COLO668 (cell line): ENCODE measurements around the gene DND1.
"Not testable (repeated sequence)": the region's sequence is repeated elsewhere in the genome, so short reads cannot be mapped to it uniquely, and the experiment has no call there.

Experiments
- DNase-seq: peaks from one replicate; lab custom pipeline; 2025; ENCODE audit not compliant: unreplicated experiment; lab: John Stamatoyannopoulos, UW

Gene DND1

DNA sequence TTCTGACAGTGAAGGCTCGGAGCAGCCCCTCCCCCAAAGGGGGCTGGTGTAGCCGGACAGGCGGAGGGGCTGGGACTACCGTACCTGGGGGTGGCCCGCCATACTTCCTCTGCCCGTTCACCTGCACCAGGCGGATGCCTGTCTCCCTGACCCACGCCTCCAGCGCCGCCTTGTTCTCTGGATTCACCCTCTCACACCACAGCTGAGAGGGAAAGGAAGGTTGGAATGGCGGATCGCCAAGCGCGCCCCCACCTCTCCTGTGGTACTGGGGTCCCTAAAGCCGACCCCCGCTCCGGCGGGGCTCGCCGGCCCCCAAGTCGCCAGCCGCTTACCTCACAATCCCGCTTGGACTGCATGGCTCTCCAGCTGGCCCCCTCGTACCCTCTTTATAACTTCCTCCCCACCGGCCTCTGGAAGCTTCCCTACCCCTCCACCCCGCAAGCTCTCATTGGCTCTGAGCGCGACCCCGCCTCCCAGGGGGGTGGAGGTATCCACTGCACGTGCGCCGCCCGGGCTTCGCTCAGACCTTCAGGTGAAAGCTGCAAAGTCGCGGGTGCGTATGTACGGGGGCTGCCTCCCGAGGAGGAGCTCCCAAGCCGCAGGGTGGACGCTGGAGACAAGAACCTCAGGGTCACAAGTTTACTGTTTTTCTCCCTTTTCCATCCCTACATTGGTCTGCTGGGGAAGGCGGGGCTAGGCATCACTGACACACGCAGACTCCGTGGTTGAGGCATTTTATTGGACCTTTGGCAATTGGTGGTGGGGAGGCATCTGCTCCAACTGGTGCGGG is at the start of gene DND1:
Gene DND1, minus strand, starts transcription at position 390 of the 790 bp plus-strand sequence. Its CDS starts 34 bp downstream, at position 356.
- no peak for DNase-seq

DNA sequence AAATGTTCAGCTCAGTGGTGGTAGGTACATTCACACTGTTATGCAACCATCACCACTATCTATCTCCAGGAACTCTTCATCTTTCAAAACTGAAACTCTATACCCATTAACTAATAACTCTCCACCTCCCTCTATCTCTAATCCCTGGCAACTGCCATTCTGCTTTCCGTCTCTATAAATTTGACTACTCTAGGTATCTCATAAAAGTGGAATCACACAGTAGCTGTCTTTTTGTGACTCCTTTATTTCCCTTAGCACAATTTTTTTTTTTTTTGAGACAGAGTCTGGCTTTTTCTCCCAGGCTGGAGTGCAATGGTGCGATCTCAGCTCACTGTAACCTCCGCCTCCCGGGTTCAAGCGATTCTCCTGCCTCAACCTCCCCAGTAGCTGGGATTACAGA is 48.0 kb upstream of the DND1 start:
- not testable (repeated sequence) for DNase-seq

DNA sequence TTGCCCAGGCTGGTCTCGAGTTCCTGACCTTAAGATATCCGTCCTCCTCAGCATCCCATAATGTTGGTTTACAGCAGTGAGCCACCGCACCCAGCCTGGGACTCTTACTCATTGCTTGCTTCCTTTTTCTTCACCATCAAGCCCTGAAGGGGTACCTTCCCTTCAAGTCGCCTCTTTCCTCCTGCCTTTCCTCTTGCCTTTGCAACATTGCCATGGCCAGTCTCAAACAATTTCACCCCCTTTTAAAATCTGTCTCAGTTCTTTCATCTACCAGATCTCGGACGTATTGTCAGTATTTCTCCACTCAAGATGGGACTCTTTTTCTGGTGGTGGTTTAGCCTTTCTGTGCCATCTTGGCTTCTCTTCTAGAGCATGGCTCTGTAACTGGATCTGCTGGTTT is 47.4 kb upstream of the DND1 start:
- DNase-seq, result not testable (repeated sequence)

DNA sequence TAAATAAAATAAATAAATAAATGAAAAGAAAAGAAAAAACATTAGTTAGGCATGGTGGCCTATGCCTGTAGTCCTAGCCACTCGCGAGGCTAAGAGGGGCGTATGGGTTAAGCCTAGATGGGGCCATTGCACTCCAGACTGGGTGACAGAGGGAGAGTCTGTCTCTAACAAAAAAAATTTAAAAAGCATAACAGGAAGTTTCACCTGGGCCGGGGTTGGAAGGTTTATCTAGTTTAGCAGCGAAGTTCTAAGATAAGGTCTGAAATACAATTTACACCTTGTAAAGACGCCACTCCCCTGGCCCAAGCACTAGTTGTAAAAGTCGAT is 44.9 kb upstream of the DND1 start:
- DNase-seq, result no peak

DNA sequence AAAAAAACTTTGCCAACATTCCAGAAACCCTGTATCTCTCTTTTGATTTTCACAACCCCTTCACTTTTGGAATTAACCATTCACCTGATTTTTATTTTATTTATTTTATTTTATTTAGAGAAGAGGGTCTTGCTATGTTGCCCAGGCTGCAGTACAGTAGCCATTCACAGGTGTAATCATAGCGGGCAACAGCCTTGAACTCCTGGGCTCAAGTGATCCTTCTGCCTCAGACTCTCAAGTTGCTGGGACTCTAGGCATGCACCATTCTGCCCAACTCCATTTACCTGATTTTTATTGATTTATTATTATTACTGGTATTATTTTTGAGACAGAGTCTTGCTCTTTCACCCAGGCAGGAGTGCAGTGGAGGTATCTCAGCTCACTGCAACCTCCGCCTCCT is 42.9 kb upstream of the DND1 start:
- DNase-seq, result not testable (repeated sequence)

DNA sequence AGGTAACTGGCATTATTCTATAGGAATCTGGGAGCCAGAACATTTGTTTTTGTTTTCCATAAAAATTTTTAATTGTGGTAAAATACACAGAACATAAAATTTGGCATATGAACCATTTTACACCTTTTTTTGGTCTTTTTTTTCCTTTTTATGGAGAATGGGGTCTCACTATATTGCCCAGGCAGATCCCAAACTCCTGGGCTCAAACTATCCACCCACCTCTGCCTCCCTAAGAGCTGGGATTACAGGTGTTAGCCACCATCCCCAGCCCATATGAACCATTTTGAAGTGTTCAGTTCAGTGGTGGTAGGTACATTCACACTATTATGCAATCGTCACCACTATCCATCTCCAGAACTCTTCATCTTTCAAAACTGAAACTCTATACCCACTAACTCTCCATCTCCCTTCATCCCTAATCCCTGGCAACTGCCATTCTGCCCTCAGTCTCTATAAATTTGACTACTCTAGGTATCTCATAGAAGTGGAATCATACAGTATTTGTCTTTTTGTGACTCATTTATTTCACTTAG is 40.3 kb upstream of the DND1 start:
- no peak for DNase-seq

DNA sequence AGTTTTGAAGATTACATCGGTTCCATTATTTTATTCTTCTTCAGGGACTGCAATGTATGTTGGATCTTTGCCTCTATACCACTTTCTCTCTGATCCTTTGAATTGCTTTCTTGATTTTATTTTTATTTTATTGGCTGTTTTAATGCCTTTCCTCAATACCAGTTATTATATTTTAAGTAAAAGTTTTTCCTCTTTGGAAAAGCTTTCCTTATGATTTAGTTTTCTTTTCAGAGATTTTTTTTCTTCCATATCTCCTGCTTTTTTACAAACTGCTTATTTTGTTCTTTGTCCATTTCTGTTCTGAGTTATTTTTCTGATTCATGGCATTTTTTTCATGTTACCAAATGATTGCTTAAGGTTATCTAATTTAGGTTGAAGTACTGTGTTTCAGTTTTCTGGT is 38.4 kb upstream of the DND1 start:
- DNase-seq, result no peak

DNA sequence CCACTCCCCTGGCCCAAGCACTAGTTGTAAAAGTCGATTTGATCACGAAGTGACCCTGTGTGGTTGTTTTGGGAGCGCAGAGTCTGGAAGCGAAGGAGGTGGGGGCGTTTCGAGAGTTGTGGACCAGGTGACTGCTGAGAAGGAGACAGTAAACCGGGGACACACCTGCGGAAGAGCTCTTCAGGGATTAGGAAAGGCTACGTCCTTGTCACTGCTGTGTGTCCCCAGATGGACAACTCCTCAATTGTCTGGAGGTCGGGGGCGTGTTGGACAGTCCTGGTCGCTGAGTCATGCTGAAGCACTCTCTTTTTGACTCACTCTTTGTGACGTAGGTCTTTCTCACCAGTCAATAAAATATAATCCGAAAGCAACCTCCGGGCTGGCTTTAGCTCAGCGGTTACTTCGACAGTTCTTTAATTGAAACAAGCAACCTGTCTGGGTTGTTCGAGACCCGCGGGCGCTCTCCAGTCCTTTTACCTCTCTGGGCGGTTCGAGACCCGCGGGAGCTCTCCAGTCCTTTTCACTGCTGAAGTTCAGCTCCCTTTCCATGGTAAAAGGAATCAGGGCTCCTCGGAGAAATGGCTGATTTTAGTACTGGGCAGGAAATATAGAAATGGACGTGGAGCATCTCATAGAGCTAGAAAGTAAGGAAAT is 37.6 kb upstream of the DND1 start:
- peak; percentile 73 for DNase-seq

DNA sequence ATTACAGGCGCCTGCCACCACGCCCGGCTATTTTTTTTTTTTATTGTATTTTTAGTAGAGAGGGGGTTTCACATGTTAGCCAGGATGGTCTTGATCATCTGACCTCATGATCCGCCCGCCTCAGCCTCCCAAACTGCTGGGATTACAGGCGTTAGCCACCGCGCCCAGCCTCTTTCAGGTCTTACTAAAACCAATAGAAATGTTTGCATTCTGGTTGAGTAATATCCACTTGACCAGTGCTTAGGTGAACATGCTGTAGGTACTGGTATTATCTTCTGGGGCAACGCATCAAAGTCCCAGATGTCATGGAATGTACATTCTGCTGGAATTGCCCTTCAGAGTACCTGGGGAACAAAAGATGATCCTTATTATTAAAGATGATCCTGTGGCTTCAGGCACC is 35.4 kb upstream of the DND1 start:
- DNase-seq, result not testable (repeated sequence)

DNA sequence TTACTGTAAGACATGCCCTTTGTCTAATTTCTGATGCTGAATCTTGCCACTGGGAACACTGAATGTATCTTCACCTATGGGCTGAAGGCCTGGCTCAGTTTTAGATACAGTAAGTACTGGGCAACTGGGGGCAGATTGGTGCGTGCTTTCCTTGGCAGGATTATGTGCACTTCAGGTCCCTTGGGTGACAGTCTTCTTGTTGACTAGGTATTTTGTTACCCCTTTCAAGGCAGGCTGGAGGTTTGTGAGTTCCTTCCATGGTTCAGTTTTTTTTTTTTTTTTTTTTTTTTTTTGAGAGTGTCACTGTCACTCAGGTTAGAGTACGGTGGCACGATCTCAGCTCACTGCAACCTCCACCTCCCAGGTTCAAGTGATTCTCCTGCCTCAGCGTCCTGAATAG is 34.4 kb upstream of the DND1 start:
- no peak for DNase-seq

DNA sequence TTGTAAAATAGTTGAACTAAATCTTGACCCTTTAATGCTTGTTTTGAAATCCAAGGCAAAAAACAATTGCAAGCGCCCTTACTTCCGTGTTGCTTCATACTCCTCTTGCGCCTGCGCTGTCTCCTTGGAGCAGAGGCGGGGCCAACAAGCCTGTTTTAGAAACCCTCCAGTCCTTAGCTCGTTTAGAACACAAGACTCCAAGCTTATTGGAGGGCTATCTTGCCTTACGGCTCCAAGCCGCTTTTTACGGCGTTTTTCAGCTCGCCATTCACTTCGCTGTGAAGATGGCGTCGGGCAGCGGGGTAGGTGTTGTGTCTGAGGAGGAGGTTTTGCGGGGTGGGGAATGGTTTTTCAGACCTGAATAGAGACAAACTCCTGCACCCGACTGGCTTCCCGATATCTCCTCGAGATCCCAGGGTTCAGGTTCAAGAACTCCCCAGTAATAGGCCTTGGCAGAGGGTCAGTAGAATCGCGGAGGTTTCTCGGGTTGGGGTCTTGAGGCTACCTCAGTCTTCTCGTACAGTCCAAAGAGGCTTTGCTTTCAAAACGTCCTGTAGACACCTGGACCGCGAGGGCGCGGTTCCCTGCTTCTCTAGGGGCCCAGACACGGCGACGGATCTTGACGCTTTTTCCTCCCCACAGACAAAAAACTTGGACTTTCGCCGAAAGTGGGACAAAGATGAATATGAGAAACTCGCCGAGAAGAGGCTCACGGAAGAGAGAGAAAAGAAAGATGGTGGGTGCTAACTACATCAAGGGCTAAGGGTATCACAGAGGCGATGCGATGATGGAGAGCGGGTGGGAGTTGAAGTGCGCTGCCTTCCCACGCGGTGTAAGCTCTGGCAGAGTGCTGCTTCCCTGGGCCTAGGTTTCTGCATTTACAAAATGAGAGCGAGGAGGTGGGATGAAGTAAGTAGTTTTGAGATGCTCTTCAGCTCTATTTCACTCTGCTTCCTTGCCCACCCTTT is 27.1 kb upstream of the DND1 start, which contains the start of gene ZMAT2:
Gene ZMAT2, plus strand, starts transcription at position 271 of the 968 bp plus-strand sequence. Its CDS starts 14 bp downstream, at position 285.
- DNase-seq, result peak; percentile 86

DNA sequence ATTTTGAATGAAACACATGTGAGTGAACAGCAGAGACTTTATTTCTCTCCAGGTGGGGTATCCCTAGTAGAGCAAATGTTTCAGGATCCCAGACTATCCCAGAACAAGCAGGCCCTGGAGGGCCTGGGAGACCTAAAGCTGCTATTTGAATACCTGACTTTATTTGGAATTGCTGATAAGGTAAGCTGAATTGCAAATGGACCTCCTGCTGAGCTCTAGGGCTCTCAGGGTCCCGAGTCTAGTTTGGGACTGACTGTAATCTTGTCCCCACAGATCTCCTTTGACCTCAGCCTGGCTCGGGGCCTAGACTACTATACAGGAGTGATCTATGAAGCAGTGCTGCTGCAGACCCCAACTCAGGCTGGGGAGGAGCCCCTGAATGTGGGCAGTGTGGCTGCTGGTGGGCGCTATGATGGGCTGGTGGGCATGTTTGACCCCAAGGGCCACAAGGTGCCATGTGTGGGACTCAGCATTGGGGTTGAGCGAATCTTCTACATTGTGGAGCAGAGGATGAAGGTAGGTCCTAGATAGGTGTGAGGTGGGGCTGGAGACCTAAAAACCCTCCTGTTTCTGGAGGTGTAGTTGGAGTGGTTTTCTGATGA is 23.6 kb upstream of the DND1 start:
- no peak for DNase-seq

DNA sequence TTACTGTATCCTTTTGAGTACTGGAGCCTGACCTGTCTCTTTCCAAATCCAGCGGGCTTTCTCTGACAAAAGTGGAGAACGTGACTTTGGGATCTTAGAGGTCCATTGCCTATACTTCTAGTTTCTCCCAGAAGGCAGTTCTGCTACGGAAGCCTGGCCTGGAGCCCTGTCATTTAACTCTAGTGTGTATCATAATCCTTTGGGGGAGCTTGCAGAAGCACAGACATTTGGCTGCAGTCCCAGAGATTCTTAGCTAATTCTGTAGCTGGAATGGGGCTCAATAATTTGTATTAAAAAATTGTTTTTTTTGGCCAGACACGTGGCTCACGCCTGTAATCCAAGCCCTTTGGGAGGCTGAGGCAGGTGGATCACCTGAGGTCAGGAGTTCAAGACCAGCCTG is 20.9 kb upstream of the DND1 start:
- DNase-seq, result no peak

DNA sequence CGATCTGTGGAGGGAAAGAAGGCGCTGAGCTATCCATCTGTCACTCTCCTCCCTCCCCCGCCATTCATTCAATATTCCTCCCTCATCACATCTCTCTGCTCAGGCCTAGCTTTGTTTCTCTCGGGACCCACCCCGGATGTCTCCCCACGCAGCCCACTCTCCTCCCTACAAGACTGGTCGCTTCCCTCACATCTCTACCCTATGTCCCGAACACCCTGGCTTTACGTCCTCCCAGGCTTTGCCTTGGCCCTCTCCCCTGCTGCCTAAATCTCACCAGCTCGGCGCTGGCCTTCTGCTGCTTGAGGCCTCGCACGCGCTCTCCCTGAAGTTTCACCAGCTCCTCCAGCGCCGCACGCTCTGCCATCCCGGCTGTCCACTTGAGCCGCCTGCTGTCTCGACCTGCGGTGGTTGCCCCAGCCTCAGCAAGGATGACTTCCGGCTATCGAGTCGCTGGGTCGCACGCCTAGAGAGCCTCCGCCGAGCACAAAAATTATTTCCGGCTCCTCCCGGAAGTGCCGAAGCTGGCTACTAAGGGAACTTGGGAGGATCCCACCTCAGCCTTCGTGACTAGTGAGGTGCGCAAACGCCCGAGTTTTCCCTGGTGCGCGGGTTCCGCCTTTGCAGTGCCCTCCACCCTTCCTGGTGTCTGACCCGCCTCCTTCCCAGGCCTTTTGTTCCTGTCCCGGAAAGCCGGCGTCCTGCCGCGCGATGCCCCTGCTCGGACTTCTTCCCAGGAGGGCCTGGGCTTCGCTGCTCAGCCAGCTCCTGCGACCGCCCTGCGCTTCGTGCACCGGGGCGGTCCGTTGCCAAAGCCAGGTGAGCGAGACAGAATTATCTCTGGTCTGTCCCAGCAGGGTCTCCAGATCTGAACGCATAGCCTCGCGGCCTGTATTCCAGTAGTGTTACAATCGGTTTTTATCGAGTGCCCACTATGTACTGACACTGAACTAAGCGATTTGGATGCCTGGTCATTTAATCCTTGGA is 17.9 kb upstream of the DND1 start, which contains the start of the genes HARS1 and HARS2:
Gene HARS1, minus strand, starts transcription at position 430 of the 984 bp plus-strand sequence. Its CDS starts 66 bp downstream, at position 364.
Gene HARS2, plus strand, starts transcription at position 515 of the 984 bp plus-strand sequence. Its CDS starts 194 bp downstream, at position 709.
- peak; percentile 86 for DNase-seq

DNA sequence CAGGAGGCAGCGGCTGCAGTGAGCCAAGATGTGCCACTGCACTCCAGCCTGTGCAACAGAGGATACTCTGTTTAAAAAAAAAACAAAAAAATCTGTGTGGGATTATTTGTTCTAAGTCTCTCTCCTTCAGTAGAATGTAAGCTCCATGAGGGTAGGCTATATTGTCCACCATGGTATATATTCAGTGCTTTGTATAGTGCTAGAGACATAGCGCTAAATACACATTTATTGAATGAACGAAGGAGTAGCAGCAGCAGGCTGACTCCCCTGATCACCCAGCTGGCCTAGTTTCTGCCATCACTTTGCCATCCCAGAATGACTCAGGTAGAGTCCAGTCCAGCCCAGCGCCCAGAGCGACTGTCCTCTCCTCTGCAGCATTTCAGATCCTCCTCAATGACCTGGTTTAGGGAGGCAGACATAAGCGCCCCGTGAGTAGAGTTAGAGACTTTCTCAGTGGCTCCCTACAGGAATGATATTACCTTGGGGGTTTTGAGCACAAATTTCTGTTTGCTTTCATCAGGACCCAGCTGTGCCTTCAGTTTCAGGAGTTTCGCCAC is 17.1 kb upstream of the DND1 start:
- peak; percentile 4 for DNase-seq

DNA sequence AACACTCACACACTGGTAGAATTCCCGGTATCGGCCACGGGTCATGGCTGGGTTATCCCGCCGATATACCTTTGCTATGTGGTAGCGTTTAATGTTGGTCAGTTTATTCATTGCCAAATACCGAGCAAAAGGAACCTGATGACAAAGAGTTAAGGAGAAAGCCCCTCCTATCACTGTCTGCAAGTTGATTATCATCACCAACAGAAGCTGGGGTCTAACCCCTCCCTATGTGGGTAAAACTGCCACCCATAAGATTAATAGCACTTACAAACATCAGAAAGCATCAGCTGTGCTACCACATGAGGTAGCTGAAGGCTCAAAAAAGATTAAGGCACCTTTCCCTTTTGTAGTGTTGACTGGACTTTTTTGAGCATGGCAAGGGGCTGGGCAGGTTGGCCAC is 5.6 kb upstream of the DND1 start:
- DNase-seq, result no peak

DNA sequence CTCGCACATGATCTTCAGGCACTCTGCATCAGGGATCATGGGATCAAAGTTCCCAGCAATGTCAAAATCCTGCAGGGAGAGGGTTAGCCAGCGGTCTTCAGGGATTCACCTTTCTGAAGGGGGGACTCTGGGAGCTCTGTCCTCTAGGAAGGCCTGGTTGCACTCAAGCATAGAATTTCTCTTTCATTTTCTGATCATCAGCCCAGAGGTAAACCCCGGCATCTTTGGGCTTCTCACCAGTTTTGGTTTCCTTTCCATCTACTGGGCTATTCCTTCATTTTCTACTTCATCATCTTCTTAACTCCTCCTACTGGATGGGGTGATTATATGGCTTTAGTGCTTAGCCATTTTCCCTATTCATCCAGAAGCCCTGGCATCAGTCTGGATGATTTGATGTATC is 4.6 kb upstream of the DND1 start:
- DNase-seq, result no peak

DNA sequence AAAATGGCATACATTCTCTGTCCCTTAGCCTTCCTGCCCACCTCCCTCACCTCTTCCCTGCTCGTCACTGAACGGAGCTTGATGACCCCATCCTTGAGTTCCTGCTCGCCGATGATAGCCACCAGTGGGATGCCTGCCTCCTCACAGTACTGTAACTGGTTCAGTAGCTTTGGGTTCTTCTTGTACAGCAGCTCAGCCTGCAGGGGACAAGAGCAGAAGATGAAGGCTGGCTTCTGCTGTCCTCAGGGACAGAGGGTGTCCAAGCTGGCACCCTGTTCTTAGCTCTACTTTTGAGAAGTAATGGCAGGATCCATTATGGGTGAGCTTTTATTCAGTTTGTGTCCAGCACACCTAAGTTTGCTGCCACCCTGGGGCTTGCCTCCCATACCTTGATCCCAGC is 1.3 kb upstream of the DND1 start:
- DNase-seq, result no peak

DNA sequence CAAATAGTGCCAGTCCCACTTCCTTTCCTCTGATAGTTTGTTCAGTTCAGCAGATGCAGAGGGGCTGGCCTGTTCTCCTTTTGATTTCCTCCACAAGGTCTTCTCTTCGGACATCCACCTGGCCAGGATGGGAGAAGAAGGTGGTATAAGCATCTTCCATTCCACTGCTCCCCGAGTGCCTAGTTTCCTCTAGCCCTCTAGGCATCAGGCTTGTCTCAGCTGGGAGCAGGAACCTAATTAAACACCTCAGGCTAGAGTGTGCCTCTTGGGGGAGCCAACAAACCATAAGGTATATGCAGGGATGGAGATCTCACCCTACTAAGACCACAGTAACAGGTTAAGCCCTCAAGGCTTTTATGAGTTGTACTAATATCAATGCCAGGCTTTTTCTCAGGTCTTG is 835 bp upstream of the DND1 start:
- DNase-seq, result no peak
